GM23338 (cell line): ENCODE measurements around the gene FAF1. TPM values are rescaled to one million over a fixed set of nuclear protein-coding genes. Genes with fewer than 3 reads are reported as not detected.

Source experiments
- ATAC-seq: fragments of 200-7000 bp; cut with Tn5 transposase; 3 replicates; pipeline ENCODE4 v1.9.1; 2020
- DNase-seq: peaks from one replicate; pipeline ENCODE4 v3.0.0-alpha.2; 2015; ENCODE audit warnings: low spot score
- H2AFZ ChIP-seq: fragments of 200-600 bp; sonication (generic); 2 replicates; pipeline ENCODE4 v1.8.0; 2016; ENCODE audit warnings: antibody characterized with exemption, mild to moderate bottlenecking, moderate library complexity
- H3F3A ChIP-seq: fragments of 200-600 bp; sonication (generic); replicated peaks from 2 replicates; pipeline ENCODE4 v1.8.0; 2017; ENCODE audit warnings: antibody characterized with exemption, mixed run types, low read depth
- H3K27ac ChIP-seq: fragments of 200-600 bp; sonication (generic); 2 replicates; pipeline ENCODE4 v1.6.1; 2016; ENCODE audit warnings: low read depth
- H3K27me3 ChIP-seq: fragments of 200-600 bp; sonication (generic); 2 replicates; pipeline ENCODE4 v1.8.0; 2016; ENCODE audit warnings: mild to moderate bottlenecking, mixed run types, moderate library complexity; ENCODE audit not compliant: insufficient read depth
- H3K36me3 ChIP-seq: fragments of 200-600 bp; sonication (generic); 2 replicates; pipeline ENCODE4 v1.8.0; 2016; ENCODE audit warnings: mild to moderate bottlenecking; ENCODE audit not compliant: insufficient read depth
- H3K4me1 ChIP-seq: fragments of 200-600 bp; sonication (generic); 2 replicates; pipeline ENCODE4 v1.8.0; 2016; ENCODE audit warnings: mild to moderate bottlenecking, moderate library complexity; ENCODE audit not compliant: insufficient read depth
- H3K4me2 ChIP-seq: fragments of 200-600 bp; sonication (generic); 2 replicates; pipeline ENCODE4 v1.7.1; 2017; ENCODE audit warnings: mixed run types
- H3K4me3 ChIP-seq: fragments of 200-600 bp; sonication (generic); 2 replicates; pipeline ENCODE4 v1.6.1; 2016; ENCODE audit warnings: mixed run types
- H3K79me2 ChIP-seq: fragments of 200-600 bp; sonication (generic); replicated peaks from 2 replicates; pipeline ENCODE4 v1.8.0; 2017; ENCODE audit warnings: mild to moderate bottlenecking; ENCODE audit not compliant: insufficient read depth
- H3K9me2 ChIP-seq: fragments of 200-600 bp; sonication (generic); 2 replicates; pipeline ENCODE4 v1.8.0; 2017; ENCODE audit not compliant: insufficient read depth
- H4K20me1 ChIP-seq: fragments of 200-600 bp; sonication (generic); replicated peaks from 2 replicates; pipeline ENCODE4 v1.8.0; 2017; ENCODE audit warnings: mild to moderate bottlenecking; ENCODE audit not compliant: insufficient read depth
- H3K27ac Mint-ChIP-seq: 2 replicates; pipeline ENCODE4 v1.8.0; 2020; ENCODE audit warnings: inconsistent platforms, mild to moderate bottlenecking, moderate library complexity, mixed read lengths
- H3K27me3 Mint-ChIP-seq: 3 replicates; pipeline ENCODE4 v1.8.0; 2022; ENCODE audit warnings: low read depth, mild to moderate bottlenecking, moderate library complexity, mixed read lengths, inconsistent platforms; ENCODE audit not compliant: insufficient read depth, poor library complexity
- H3K36me3 Mint-ChIP-seq: 3 replicates; pipeline ENCODE4 v1.8.0; 2021; ENCODE audit warnings: low read depth, mild to moderate bottlenecking, inconsistent platforms, moderate library complexity, mixed read lengths
- H3K4me1 Mint-ChIP-seq: 3 replicates; pipeline ENCODE4 v1.8.0; 2020; ENCODE audit warnings: mild to moderate bottlenecking, inconsistent platforms, mixed read lengths
- H3K4me3 Mint-ChIP-seq: 3 replicates; pipeline ENCODE4 v1.8.0; 2021; ENCODE audit warnings: moderate library complexity, mild to moderate bottlenecking, inconsistent platforms, mixed read lengths
- H3K9me3 Mint-ChIP-seq: 3 replicates; pipeline ENCODE4 v1.8.0; 2020; ENCODE audit warnings: moderate library complexity, mild to moderate bottlenecking, inconsistent platforms, mixed read lengths
- CREB1 ChIP-seq: fragments of 250-450 bp; sonication (Bioruptor Pico); IDR thresholded peaks from 2 replicates; pipeline ENCODE4 v1.5.0; 2020; ENCODE audit warnings: low read depth, mild to moderate bottlenecking, moderate library complexity
- EZH2 ChIP-seq: fragments of 200-600 bp; sonication (generic); IDR thresholded peaks from one replicate; pipeline ENCODE4 v1.8.0; 2017; ENCODE audit warnings: antibody characterized with exemption, mild to moderate bottlenecking, low read depth; ENCODE audit not compliant: unreplicated experiment
- EZH2phosphoT487 ChIP-seq: fragments of 200-600 bp; sonication (generic); IDR thresholded peaks from one replicate; pipeline ENCODE4 v1.8.1; 2018; ENCODE audit warnings: antibody characterized with exemption; ENCODE audit not compliant: unreplicated experiment
- JUNB ChIP-seq: IDR thresholded peaks from one replicate; pipeline ENCODE4 v1.6.1; 2016; ENCODE audit warnings: antibody characterized with exemption; ENCODE audit not compliant: unreplicated experiment
- NANOG ChIP-seq: IDR thresholded peaks from 2 replicates; pipeline ENCODE4 v1.6.1; 2016; ENCODE audit warnings: antibody characterized with exemption, borderline replicate concordance
- POLR2AphosphoS5 ChIP-seq: IDR thresholded peaks from 2 replicates; pipeline ENCODE4 v1.6.1; 2016; ENCODE audit warnings: antibody characterized with exemption, low read depth
- STAT1 ChIP-seq: IDR thresholded peaks from one replicate; pipeline ENCODE4 v1.6.1; 2016; ENCODE audit warnings: antibody characterized with exemption; ENCODE audit not compliant: unreplicated experiment
- ZNF114 ChIP-seq: fragments of 250-450 bp; sonication (Bioruptor Pico); IDR thresholded peaks from 2 replicates; pipeline ENCODE4 v1.5.0; 2020; ENCODE audit warnings: mild to moderate bottlenecking, moderate library complexity
- ZNF331 ChIP-seq: fragments of 250-450 bp; sonication (Bioruptor Pico); IDR thresholded peaks from 2 replicates; pipeline ENCODE4 v1.5.0; 2020; ENCODE audit warnings: low read depth, mild to moderate bottlenecking, moderate library complexity
- polyA plus RNA-seq: library from polyadenylated mRNA; unstranded; fragments of >200 nt; fragmentation: Nextera tagmentation; extraction: Ambion mirVana; gene quantifications from 2 replicates; pipeline ENCODE4 v1.2.1, GENCODE V29; 2016
- total RNA-seq: library from RNA; depleted of rRNA; stranded (reverse); fragments of >200 nt; shearing (Covaris generic); gene quantifications from 2 replicates; pipeline ENCODE4 v1.2.3, GENCODE V29; 2014
- TF ChIP-seq, protein P1 (sequence below): fragments of 250-450 bp; sonication (Bioruptor Pico); IDR thresholded peaks from 2 replicates; pipeline ENCODE4 v1.5.0; 2020; ENCODE audit warnings: mild to moderate bottlenecking, moderate library complexity
- TF ChIP-seq, protein P2 (sequence below): IDR thresholded peaks from one replicate; pipeline ENCODE4 v1.6.1; 2018; ENCODE audit warnings: antibody characterized with exemption; ENCODE audit not compliant: unreplicated experiment
- TF ChIP-seq, protein P3 (sequence below): IDR thresholded peaks from 2 replicates; pipeline ENCODE4 v1.6.1; 2016; ENCODE audit warnings: antibody characterized with exemption
- TF ChIP-seq, protein P4 (sequence below), 2 experiments: fragments of 200-600 bp in 1 of 2; sonication (generic) in 1 of 2; conservative IDR thresholded peaks; 2 replicates each; pipeline versions ENCODE4 v1.5.1 to v1.6.1; 2016 to 2017; ENCODE audit warnings: antibody characterized with exemption in 2 of 2, low read depth in 2 of 2, mild to moderate bottlenecking in 2 of 2, moderate library complexity in 1 of 2

The FAF1 gene
- total and polyA plus RNA-seq, 2 experiments from 2014 or later: 24.1 to 53.2 TPM

DNA sequence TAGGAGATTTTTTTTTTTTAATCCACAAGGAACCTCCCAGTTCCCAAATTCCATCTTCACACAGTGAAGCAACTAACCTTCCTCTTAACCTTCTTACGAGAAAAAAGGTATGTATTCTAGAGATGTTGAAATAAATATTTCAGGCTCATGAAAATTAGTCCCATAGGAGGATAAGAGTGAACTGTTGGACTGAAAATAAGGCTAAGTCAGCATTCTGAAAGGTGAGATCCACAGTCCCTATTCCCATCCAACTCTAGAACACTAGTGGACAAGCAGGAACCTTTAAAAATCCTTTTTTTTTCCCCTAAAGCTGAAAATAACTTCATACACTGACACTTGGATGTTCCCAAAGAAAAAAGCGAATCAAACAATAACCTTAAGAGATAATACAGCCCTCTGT, 44.4 kb downstream of the FAF1 start:
- peak overlapping the region; percentile 23; the same call in 1 of the 2 replicates for H3K27ac ChIP-seq
- no peaks in the 10 kb centered on the region for H3K27me3 Mint-ChIP-seq
- no peak overlapping the region for H2AFZ ChIP-seq
- H3K36me3 Mint-ChIP-seq: peaks cover 9% of the 10 kb centered on the region; the same call in 1 of the 3 replicates
- H4K20me1 ChIP-seq: no peaks in the 10 kb centered on the region; the same call in none of the 2 replicates
- no peaks in the 10 kb centered on the region for H3K27me3 ChIP-seq
- no peaks in the 10 kb centered on the region for H3K4me1 ChIP-seq
- H3K9me2 ChIP-seq: no peaks in the 10 kb centered on the region
- no peaks in the 10 kb centered on the region for H3F3A ChIP-seq
- TF ChIP-seq, protein P1, sequence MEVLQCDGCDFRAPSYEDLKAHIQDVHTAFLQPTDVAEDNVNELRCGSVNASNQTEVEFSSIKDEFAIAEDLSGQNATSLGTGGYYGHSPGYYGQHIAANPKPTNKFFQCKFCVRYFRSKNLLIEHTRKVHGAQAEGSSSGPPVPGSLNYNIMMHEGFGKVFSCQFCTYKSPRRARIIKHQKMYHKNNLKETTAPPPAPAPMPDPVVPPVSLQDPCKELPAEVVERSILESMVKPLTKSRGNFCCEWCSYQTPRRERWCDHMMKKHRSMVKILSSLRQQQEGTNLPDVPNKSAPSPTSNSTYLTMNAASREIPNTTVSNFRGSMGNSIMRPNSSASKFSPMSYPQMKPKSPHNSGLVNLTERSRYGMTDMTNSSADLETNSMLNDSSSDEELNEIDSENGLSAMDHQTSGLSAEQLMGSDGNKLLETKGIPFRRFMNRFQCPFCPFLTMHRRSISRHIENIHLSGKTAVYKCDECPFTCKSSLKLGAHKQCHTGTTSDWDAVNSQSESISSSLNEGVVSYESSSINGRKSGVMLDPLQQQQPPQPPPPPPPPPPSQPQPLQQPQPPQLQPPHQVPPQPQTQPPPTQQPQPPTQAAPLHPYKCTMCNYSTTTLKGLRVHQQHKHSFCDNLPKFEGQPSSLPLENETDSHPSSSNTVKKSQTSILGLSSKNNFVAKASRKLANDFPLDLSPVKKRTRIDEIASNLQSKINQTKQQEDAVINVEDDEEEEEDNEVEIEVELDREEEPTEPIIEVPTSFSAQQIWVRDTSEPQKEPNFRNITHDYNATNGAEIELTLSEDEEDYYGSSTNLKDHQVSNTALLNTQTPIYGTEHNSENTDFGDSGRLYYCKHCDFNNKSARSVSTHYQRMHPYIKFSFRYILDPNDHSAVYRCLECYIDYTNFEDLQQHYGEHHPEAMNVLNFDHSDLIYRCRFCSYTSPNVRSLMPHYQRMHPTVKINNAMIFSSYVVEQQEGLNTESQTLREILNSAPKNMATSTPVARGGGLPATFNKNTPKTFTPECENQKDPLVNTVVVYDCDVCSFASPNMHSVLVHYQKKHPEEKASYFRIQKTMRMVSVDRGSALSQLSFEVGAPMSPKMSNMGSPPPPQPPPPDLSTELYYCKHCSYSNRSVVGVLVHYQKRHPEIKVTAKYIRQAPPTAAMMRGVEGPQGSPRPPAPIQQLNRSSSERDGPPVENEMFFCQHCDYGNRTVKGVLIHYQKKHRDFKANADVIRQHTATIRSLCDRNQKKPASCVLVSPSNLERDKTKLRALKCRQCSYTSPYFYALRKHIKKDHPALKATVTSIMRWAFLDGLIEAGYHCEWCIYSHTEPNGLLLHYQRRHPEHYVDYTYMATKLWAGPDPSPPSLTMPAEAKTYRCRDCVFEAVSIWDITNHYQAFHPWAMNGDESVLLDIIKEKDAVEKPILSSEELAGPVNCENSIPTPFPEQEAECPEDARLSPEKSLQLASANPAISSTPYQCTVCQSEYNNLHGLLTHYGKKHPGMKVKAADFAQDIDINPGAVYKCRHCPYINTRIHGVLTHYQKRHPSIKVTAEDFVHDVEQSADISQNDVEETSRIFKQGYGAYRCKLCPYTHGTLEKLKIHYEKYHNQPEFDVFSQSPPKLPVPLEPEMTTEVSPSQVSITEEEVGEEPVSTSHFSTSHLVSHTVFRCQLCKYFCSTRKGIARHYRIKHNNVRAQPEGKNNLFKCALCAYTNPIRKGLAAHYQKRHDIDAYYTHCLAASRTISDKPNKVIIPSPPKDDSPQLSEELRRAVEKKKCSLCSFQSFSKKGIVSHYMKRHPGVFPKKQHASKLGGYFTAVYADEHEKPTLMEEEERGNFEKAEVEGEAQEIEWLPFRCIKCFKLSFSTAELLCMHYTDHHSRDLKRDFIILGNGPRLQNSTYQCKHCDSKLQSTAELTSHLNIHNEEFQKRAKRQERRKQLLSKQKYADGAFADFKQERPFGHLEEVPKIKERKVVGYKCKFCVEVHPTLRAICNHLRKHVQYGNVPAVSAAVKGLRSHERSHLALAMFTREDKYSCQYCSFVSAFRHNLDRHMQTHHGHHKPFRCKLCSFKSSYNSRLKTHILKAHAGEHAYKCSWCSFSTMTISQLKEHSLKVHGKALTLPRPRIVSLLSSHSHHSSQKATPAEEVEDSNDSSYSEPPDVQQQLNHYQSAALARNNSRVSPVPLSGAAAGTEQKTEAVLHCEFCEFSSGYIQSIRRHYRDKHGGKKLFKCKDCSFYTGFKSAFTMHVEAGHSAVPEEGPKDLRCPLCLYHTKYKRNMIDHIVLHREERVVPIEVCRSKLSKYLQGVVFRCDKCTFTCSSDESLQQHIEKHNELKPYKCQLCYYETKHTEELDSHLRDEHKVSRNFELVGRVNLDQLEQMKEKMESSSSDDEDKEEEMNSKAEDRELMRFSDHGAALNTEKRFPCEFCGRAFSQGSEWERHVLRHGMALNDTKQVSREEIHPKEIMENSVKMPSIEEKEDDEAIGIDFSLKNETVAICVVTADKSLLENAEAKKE (CRISPR knock-in tag): no peak
- TF ChIP-seq POLR2AphosphoS5: no peak
- no peak for TF ChIP-seq JUNB
- TF ChIP-seq, protein P2, sequence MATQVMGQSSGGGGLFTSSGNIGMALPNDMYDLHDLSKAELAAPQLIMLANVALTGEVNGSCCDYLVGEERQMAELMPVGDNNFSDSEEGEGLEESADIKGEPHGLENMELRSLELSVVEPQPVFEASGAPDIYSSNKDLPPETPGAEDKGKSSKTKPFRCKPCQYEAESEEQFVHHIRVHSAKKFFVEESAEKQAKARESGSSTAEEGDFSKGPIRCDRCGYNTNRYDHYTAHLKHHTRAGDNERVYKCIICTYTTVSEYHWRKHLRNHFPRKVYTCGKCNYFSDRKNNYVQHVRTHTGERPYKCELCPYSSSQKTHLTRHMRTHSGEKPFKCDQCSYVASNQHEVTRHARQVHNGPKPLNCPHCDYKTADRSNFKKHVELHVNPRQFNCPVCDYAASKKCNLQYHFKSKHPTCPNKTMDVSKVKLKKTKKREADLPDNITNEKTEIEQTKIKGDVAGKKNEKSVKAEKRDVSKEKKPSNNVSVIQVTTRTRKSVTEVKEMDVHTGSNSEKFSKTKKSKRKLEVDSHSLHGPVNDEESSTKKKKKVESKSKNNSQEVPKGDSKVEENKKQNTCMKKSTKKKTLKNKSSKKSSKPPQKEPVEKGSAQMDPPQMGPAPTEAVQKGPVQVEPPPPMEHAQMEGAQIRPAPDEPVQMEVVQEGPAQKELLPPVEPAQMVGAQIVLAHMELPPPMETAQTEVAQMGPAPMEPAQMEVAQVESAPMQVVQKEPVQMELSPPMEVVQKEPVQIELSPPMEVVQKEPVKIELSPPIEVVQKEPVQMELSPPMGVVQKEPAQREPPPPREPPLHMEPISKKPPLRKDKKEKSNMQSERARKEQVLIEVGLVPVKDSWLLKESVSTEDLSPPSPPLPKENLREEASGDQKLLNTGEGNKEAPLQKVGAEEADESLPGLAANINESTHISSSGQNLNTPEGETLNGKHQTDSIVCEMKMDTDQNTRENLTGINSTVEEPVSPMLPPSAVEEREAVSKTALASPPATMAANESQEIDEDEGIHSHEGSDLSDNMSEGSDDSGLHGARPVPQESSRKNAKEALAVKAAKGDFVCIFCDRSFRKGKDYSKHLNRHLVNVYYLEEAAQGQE: no peak
- no peak for TF ChIP-seq ZNF331
- no peak for TF ChIP-seq NANOG
- TF ChIP-seq EZH2: no peak
- TF ChIP-seq CREB1: no peak
- no peak for TF ChIP-seq EZH2phosphoT487
- no peak for TF ChIP-seq STAT1
- TF ChIP-seq, protein P3, sequence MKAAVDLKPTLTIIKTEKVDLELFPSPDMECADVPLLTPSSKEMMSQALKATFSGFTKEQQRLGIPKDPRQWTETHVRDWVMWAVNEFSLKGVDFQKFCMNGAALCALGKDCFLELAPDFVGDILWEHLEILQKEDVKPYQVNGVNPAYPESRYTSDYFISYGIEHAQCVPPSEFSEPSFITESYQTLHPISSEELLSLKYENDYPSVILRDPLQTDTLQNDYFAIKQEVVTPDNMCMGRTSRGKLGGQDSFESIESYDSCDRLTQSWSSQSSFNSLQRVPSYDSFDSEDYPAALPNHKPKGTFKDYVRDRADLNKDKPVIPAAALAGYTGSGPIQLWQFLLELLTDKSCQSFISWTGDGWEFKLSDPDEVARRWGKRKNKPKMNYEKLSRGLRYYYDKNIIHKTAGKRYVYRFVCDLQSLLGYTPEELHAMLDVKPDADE: no peak
- no peak for TF ChIP-seq ZNF114 (CRISPR knock-in tag)
- TF ChIP-seq, protein P4, sequence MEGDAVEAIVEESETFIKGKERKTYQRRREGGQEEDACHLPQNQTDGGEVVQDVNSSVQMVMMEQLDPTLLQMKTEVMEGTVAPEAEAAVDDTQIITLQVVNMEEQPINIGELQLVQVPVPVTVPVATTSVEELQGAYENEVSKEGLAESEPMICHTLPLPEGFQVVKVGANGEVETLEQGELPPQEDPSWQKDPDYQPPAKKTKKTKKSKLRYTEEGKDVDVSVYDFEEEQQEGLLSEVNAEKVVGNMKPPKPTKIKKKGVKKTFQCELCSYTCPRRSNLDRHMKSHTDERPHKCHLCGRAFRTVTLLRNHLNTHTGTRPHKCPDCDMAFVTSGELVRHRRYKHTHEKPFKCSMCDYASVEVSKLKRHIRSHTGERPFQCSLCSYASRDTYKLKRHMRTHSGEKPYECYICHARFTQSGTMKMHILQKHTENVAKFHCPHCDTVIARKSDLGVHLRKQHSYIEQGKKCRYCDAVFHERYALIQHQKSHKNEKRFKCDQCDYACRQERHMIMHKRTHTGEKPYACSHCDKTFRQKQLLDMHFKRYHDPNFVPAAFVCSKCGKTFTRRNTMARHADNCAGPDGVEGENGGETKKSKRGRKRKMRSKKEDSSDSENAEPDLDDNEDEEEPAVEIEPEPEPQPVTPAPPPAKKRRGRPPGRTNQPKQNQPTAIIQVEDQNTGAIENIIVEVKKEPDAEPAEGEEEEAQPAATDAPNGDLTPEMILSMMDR (conservative IDR thresholded peaks at IDR 0.05; ENCODE audit: low read depth in 2 of 2): no peak
- ATAC-seq: no peak
- H3K4me3 ChIP-seq: no peak overlapping the region
- peaks cover 3% of the 10 kb centered on the region; the same call in 1 of the 3 replicates for H3K4me1 Mint-ChIP-seq
- no peak overlapping the region for H3K4me3 Mint-ChIP-seq
- H3K79me2 ChIP-seq: peaks cover 75% of the 10 kb centered on the region
- peaks cover 2% of the 10 kb centered on the region; the same call in 1 of the 3 replicates for H3K9me3 Mint-ChIP-seq
- H3K36me3 ChIP-seq: no peaks in the 10 kb centered on the region
- H3K4me2 ChIP-seq: no peak overlapping the region
- DNase-seq: no peak
- no peak overlapping the region for H3K27ac Mint-ChIP-seq
